ENCODE results near the gene RABGEF1.
"Not testable (repeated sequence)": the region's sequence is repeated elsewhere in the genome, so short reads cannot be mapped to it uniquely, and the experiment has no call there.

RABGEF1 gene

DNA sequence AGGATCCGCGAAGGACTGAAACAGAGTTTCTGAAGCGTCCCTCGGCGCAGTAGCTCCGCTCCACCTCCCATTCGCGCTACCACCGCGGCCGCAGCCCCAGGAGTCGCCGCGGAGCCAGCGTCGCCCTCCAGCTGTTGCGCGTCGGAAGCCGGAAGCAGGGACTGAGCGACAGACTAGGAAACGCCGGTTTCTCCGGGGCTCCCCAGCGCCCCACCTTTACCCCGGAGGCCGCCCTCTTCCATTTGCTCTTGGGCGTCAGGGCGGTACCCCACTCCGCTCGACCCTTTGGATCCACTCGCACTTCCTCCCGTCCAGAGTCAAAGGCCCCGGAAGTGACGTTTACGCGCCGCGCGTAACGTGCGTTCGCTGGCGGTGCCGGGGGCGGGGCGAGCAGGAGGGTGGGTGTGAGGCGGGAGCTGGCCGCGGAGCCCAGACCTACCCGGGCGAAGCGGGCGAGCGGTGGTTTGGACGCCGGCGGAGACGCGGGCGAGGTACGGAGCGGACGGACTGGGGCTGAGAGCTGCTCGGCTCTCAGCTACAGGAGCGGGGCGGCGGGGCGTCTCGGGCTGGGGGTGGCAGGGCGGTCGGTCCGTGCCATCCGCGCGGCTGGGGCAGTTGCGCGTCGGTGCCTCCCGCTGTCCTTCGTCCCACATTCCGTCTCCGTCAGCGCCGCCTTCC is at the start of gene RABGEF1:
RABGEF1 (plus strand) TSS at position 432 of the 678 bp plus-strand sequence. CDS start 31,167 bp downstream, outside the sequence.
- Mint-ChIP-seq H3K27ac (peak within 1 kb of the TSS; percentile 96 to 99), H3K9me3 (peaks cover 11 to 12% of the 10 kb centered on the region in 2 donors), H3K4me3 (peak within 1 kb of the TSS; percentile 96 to 99), H3K27me3 (no peaks in the 10 kb centered on the region), H3K4me1 (peaks cover 62% of the 10 kb centered on the region)
- DNase-seq = peak; percentile 97
- peak; percentile 97 for ATAC-seq

DNA sequence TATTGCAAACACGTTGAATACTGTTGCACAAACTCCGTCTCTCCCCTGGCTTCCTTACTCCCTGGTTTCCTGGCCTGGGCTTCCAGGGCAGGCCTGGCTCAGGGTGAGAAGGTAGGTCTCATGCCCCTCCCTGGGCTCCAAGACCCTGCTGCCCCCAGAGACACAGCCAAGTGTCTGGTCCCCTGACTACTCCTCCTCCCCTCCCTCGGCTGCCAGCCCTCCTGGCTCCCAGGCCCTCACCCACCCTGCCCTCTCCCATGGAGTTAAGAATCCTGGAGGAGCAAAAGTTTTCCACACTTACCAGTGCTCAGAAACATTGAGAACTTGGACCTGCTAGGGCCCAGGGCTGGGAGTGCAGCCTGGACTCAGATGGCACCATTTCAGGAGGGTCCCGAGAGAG is 47.2 kb upstream of the RABGEF1 start:
- H3K9me3 Mint-ChIP-seq = peaks cover 2 to 4% of the 10 kb centered on the region in 2 donors
- H3K27ac Mint-ChIP-seq = no peak overlapping the region
- no peaks in the 10 kb centered on the region for H3K27me3 Mint-ChIP-seq
- DNase-seq = no peak
- peaks cover 4% of the 10 kb centered on the region for H3K4me1 Mint-ChIP-seq
- no peak overlapping the region for H3K4me3 Mint-ChIP-seq
- ATAC-seq = no peak

DNA sequence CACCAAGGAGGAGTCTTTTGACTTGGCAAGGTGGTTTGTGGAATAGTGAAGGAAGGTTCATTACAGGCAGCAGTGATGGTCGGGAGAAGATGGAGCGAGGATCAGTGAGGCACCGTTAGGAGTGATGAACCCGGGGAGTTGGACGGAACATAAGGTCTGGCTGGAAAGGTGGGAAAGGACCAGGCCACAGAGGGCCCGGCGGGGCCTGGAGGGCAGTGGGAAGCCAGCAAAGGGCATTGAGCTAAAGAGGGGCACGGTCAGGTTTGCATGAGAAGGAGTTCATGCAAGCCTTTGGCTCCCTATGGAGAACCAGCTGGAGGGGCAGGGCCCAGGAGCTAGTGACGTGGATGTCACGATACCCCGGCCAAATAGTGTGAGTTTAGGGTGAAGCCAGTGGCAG is 46.2 kb upstream of the RABGEF1 start:
- Mint-ChIP-seq H3K27ac (no peak overlapping the region), H3K27me3 (no peaks in the 10 kb centered on the region), H3K9me3 (no peaks in the 10 kb centered on the region), H3K4me3 (no peak overlapping the region), H3K4me1 (peaks cover 5% of the 10 kb centered on the region)
- DNase-seq = no peak
- ATAC-seq = no peak

DNA sequence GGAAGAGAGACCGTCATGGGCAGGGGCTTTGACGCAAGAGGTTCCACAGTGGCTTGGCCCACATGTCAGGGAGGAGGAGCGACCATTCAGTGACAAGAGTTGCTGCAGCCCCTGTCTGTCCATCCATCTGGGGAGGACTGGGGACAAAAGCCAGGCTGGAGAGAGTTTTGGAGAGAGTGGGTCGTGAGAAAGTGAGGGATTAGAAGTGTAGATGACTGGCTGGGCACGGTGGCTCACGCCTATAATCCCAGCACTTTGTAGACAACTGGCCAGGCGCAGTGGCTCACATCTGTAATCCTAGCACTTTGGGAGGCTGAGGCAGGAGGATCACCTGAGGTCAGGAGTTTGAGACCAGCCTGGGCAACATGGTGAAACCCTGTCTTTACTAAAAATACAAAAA is 45.1 kb upstream of the RABGEF1 start:
- H3K4me3 Mint-ChIP-seq, ATAC-seq, H3K27me3 Mint-ChIP-seq, DNase-seq, H3K4me1 Mint-ChIP-seq, H3K9me3 Mint-ChIP-seq: not testable (repeated sequence)
- H3K27ac Mint-ChIP-seq = peak overlapping the region in 1 of 2 donors; percentile 30

DNA sequence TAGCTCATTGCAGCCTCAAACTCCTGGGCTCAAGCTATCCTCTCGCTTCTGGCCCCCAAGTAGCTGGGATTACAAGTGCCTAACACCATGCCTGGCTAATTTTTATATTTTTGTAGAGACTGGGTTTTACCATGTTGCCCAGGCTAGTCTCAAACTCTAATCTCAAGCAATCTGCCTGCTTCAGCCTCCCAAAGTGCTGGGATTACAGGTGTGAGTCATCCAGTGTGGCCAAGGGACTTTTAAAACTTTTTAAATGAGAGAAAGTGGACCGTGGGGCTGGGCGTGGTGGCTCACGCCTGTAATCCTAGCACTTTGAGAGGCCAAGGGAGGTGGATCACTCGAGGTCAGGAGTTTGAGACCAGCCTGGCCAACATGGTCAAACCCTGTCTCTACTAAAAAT is 44.4 kb upstream of the RABGEF1 start:
- DNase-seq, H3K9me3 Mint-ChIP-seq, H3K4me1 Mint-ChIP-seq, ATAC-seq, H3K27me3 Mint-ChIP-seq, H3K4me3 Mint-ChIP-seq: not testable (repeated sequence)
- peak overlapping the region in 1 of 2 donors; percentile 54 for H3K27ac Mint-ChIP-seq

DNA sequence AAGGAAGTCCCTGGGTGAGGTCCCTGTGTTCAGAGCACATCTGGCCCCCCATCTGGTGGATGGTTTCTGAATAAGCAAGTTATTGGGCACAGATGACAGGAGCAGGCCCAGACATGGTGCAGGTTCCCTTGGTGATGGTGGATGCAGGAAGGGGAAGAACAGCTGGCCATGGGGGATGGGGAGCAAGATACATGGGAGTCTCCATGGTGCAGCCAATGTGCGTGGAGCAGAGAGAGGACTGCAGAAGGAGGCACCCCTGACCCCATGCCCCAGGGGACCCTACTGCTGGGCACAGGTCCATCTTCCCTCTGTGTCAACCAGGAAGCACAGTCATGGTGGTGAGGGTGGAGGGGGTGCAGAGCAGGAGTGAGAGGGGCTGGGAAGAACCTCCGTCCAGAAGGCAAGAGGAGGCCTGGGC is 43.8 kb upstream of the RABGEF1 start:
- Mint-ChIP-seq H3K4me1 (peaks cover 5% of the 10 kb centered on the region), H3K9me3 (no peaks in the 10 kb centered on the region), H3K27ac (peak overlapping the region in 1 of 2 donors; percentile 48), H3K27me3 (no peaks in the 10 kb centered on the region), H3K4me3 (no peak overlapping the region)
- DNase-seq (no peak), ATAC-seq (no peak)

DNA sequence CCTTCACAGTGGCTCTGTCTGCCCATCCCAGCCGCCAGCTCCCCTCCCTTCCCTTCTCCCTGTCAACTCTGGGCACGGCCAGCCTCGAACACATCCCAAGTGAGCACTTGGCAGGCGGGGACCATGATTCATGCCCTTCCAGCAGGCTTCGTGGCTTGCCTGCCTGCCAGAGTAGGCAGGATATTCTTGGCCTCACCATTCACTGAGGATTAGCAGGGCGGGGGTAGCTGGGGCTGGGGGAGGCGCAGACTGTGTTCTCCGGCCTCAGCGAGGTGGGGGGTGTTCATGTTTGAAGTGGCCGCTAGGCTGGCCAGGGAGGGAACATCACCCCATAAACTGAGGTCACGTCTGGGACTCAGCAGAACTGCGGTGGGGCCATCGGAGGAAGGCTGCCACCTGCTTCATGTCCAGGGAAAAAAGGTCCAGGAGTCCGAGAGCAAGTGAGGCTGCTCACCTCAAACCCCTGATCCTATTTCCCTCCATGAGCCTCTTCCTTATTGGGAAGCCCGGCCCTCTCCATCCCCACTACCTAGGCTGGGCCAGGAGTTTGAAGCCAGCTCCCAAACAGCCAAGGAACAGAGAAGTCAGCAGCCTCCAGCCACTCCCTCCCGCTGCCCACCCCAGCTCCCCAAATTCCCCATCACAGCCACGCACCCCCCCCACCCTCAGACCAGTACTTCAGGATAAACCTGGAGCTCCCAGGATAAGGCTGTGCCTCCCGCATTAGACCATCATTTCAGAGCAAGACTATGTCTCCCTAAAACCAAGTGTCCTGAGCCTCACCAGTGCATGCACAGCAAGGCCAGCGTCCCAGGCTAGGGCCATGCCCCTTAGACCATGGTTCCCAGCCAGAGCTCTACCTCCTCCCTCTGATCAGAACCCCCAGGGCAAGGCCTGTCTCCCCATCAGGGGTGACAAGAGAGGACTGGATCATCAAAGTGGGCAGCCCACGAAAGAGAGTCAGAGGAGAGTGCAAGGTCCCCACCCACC is 42.8 kb upstream of the RABGEF1 start:
- ATAC-seq (peak; percentile 38), DNase-seq (no peak)
- Mint-ChIP-seq H3K4me3 (no peak overlapping the region), H3K27me3 (no peaks in the 10 kb centered on the region), H3K27ac (peak overlapping the region; percentile 11 to 96), H3K9me3 (no peaks in the 10 kb centered on the region), H3K4me1 (peaks cover 5% of the 10 kb centered on the region)

DNA sequence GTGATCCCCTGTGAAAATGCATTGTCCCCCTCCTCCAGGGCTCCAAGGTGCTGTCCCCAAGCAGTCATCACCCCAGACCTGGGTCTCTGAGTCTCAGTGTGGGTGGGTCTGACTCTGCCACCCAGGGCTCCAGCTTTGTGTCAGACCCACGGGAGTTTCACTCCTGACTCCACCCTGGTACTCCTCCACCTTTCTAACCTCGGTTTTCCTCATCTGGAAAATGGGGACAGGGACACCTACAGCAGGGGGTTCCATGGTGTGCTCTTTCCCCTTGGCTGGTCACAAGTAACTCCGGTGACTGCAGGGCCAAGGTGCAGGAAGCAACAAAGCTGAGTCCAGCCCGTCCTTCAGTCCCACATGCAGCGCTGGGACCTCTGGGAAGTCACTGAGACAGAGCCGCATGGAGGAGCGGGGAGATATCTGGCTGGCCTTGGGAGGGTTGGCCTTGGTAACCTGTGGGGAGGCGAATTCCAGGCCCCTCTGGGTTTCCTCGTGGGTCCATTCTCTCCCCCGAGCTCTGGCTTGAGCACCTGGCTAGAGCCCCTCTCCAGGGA is 41.8 kb upstream of the RABGEF1 start:
- DNase-seq (no peak), ATAC-seq (peak; percentile 31)
- Mint-ChIP-seq H3K9me3 (no peaks in the 10 kb centered on the region), H3K27me3 (no peaks in the 10 kb centered on the region), H3K4me1 (peaks cover 5% of the 10 kb centered on the region), H3K4me3 (no peak overlapping the region), H3K27ac (no peak overlapping the region)

DNA sequence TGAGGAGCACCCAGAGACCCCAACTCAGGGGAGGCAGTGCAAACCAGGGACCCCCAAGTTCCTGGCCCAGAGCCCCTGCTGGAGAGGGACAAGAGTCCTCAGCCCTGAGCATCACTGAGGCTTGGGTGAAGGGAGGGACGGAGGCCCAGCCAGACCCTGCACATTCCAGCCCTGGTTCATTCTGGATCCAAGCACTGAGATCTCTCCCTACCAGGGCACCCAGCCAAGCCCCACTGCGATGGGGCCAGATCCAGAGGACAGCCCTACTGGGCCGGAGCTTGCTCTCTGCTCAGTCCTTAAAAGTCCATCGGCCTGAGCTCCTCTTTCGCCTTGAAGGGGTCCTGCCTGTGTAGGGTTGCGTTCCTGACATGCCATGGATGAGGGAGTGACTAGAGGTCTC is 40.5 kb upstream of the RABGEF1 start:
- Mint-ChIP-seq H3K27me3 (no peaks in the 10 kb centered on the region), H3K27ac (no peak overlapping the region)

DNA sequence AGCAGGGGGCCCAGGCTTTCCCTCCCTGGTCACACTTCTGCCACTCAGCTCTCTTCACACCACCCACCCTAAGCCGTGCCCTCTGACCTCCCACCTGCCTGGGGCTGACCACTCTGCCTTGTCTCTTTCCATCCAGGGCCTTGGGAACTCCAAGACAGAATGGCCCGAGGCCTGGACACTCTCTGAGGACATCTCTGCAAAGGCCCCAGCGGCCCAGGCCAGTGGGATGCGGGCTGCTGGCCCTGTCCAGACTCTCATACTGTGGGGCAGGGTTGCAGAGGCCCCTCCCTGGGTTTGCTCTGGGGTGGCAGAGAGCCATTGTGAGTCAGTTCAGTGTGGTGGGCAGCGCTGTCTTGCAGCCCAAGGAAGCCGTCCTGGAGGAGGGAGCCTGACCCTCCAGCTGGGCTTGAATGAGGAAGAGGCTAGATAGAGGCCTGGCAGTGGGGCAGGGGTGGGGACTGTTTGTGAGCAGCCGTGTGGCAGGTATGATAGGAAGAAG is 39.9 kb upstream of the RABGEF1 start:
- no peak overlapping the region for H3K27ac Mint-ChIP-seq
- DNase-seq (no peak), ATAC-seq (no peak)
- no peaks in the 10 kb centered on the region for H3K27me3 Mint-ChIP-seq
- no peak overlapping the region for H3K4me3 Mint-ChIP-seq
- H3K4me1 Mint-ChIP-seq = peaks cover 5% of the 10 kb centered on the region
- no peaks in the 10 kb centered on the region for H3K9me3 Mint-ChIP-seq

More for the DNA sequence above, 40.5 kb upstream of the RABGEF1 start:
- no peak for ATAC-seq
- H3K4me1 Mint-ChIP-seq = peaks cover 5% of the 10 kb centered on the region
- H3K4me3 Mint-ChIP-seq = no peak overlapping the region
- no peak for DNase-seq
- no peaks in the 10 kb centered on the region for H3K9me3 Mint-ChIP-seq

DNA sequence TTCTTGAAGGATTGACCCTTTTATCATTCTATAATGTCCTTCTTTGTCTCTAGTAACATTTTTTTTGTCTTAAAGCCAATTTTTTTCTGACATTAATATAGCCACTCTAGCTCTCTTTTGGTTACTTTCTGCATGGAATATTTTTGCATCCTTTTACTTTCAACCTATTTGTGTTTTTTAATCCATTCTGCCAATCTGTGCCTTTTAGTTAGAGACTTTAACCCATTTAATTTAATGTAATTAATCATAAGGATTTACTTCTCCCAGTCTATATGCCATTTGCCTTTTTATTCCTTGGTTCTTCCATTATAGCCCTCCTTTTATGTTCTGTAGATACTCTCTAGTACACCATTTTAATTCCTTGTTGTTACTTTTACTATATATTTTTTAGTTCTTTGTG is 32.7 kb upstream of the RABGEF1 start:
- H3K9me3 Mint-ChIP-seq = peaks cover 0 to 5% of the 10 kb centered on the region in 2 donors

DNA sequence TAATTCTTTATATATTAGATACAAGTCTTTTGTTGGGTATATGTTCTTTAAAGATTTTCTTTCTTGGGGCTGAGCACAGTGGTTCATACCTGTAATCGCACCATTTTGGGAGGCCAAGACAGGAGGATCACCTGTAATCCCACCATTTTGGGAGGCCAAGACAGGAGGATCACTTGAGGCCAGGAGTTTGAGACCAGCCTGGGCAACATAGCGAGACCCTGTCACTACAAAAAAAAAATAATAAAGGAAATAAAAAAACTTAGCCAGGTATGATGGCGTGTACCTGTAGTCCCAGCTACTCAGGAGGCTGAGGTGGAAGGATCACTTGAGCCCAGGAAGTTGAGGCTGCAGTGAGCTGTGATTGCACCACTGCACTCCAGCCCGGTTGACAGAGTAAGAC is 29.8 kb upstream of the RABGEF1 start:
- H3K27ac Mint-ChIP-seq, ATAC-seq, H3K4me1 Mint-ChIP-seq, H3K27me3 Mint-ChIP-seq, H3K4me3 Mint-ChIP-seq, DNase-seq: not testable (repeated sequence)
- H3K9me3 Mint-ChIP-seq = peaks cover 13 to 23% of the 10 kb centered on the region in 2 donors

More for the DNA sequence above, 32.7 kb upstream of the RABGEF1 start:
- DNase-seq (no peak), ATAC-seq (no peak)
- H3K27me3 Mint-ChIP-seq = no peaks in the 10 kb centered on the region
- peak overlapping the region in 1 of 2 donors; percentile 60 for H3K27ac Mint-ChIP-seq
- H3K4me1 Mint-ChIP-seq = no peaks in the 10 kb centered on the region
- no peak overlapping the region for H3K4me3 Mint-ChIP-seq

DNA sequence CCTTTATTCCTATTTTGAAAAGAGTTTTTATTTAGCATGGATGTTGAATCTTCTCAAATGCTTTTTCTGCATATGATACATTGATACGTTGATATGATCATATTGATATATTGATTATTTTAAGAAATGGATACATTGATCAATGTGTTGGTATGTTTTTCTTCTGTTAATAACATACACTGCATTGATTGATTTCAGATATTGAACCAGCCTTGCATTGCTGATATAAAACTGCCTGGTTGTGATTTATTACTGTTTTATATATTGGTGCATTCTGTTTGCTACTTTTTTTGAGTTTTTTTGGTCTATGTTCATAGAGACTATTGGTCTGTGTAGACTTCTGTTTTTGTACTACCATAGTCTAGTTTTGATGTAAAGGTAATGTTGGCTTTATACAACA is 26.8 kb upstream of the RABGEF1 start:
- no peak for DNase-seq
- no peak for ATAC-seq
- Mint-ChIP-seq H3K4me1 (no peaks in the 10 kb centered on the region), H3K27me3 (no peaks in the 10 kb centered on the region), H3K27ac (no peak overlapping the region), H3K4me3 (no peak overlapping the region), H3K9me3 (peaks cover 9 to 23% of the 10 kb centered on the region in 2 donors)

DNA sequence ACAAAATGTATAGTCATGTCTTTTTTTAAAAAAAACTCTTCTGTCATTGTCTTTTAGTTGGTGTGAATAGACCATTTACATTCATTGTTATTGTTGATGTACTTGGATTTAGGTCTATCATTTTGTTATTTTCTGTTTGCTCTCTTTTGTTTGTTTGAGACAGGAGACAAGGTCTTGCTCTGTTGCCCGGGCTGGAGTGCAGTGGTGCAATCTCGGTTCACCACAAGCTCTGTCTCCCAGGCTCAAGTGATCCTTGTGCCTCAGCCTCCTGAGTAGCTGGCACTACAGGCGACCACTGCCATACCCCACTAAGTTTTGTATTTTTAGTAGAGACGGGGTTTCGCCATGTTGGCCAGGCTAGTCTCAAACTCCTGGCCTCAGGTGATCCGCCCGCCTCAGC is 23.9 kb upstream of the RABGEF1 start:
- H3K27ac Mint-ChIP-seq, ATAC-seq, DNase-seq, H3K4me3 Mint-ChIP-seq, H3K4me1 Mint-ChIP-seq, H3K27me3 Mint-ChIP-seq: not testable (repeated sequence)
- H3K9me3 Mint-ChIP-seq = peaks cover 9 to 23% of the 10 kb centered on the region in 2 donors

DNA sequence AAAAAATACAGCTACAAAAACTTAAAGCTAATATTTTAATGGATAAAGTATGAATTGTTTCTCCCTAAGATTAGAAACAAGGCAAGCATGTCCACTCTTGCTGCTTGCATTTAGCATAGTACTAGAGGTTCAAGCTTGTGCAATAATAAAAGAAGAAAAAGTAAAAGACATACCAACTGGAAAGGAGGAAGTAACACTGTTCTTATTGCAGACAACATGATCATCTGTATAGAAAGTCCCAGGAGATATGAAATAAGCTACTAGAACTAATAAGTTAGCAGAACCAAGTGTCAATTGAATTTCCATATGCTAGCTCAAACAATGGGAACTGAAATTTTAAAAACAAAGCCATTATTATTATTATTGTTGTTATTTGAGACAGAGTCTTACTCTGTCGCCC is 20.0 kb upstream of the RABGEF1 start:
- ATAC-seq (no peak), DNase-seq (no peak)
- H3K27ac Mint-ChIP-seq = no peak overlapping the region
- H3K4me1 Mint-ChIP-seq = no peaks in the 10 kb centered on the region
- H3K4me3 Mint-ChIP-seq = no peak overlapping the region
- H3K27me3 Mint-ChIP-seq = no peaks in the 10 kb centered on the region
- peaks cover 12 to 17% of the 10 kb centered on the region in 2 donors for H3K9me3 Mint-ChIP-seq

All from stimulated activated naive CD8-positive, alpha-beta T cell treated with anti-CD3 and anti-CD28 coated beads, Interleukin-15, amount 100 ng/mL, for 72 hours (primary cell).